MM.1S (cell line): ENCODE results near the gene IER5.

ENCODE experiments used
- DNase-seq: peaks from one replicate; pipeline ENCODE4 v3.0.0-alpha.2; 2015
- H2AFZ ChIP-seq: fragments of 300-600 bp; sonication (generic); 2 replicates; pipeline ENCODE4 v1.6.0; 2016; ENCODE audit warnings: antibody characterized with exemption, low read length
- H3F3A ChIP-seq: fragments of 300-600 bp; sonication (generic); 2 replicates; pipeline ENCODE4 v1.6.1; 2016; ENCODE audit warnings: mild to moderate bottlenecking, antibody characterized with exemption, low read length, moderate library complexity, mixed read lengths; ENCODE audit not compliant: insufficient read depth
- H3K27ac ChIP-seq: fragments of 300-600 bp; sonication (generic); 2 replicates; pipeline ENCODE4 v1.5.1; 2016; ENCODE audit warnings: mild to moderate bottlenecking, low read length
- H3K27me3 ChIP-seq: fragments of 300-600 bp; sonication (generic); replicated peaks from 2 replicates; pipeline ENCODE4 v1.6.0; 2016; ENCODE audit warnings: low read length; ENCODE audit not compliant: insufficient read depth
- H3K36me3 ChIP-seq: fragments of 300-600 bp; sonication (generic); replicated peaks from 2 replicates; pipeline ENCODE4 v1.6.1; 2016; ENCODE audit warnings: mild to moderate bottlenecking, low read length, mixed read lengths; ENCODE audit not compliant: insufficient read depth
- H3K4me1 ChIP-seq: fragments of 300-600 bp; sonication (generic); 2 replicates; pipeline ENCODE4 v1.6.1; 2016; ENCODE audit warnings: low read length, mixed read lengths
- H3K4me2 ChIP-seq: fragments of 300-600 bp; sonication (generic); 2 replicates; pipeline ENCODE4 v1.6.0; 2016; ENCODE audit warnings: low read depth, low read length
- H3K4me3 ChIP-seq: fragments of 300-600 bp; sonication (generic); 2 replicates; pipeline ENCODE4 v1.5.1; 2016; ENCODE audit warnings: low read length, mixed read lengths
- H3K79me2 ChIP-seq: fragments of 300-600 bp; sonication (generic); 2 replicates; pipeline ENCODE4 v1.6.1; 2016; ENCODE audit warnings: mixed run types, low read length, mixed read lengths
- H3K9ac ChIP-seq: fragments of 300-600 bp; sonication (generic); 2 replicates; pipeline ENCODE4 v1.6.1; 2016; ENCODE audit warnings: low read length, mixed read lengths
- H3K9me2 ChIP-seq: fragments of 300-600 bp; sonication (generic); replicated peaks from 2 replicates; pipeline ENCODE4 v1.6.1; 2016; ENCODE audit warnings: mild to moderate bottlenecking, low read length, mixed read lengths; ENCODE audit not compliant: insufficient read depth
- H3K9me3 ChIP-seq: fragments of 300-600 bp; sonication (generic); replicated peaks from 2 replicates; pipeline ENCODE4 v1.6.1; 2016; ENCODE audit warnings: mild to moderate bottlenecking, low read length, mixed read lengths; ENCODE audit not compliant: insufficient read depth
- H4K20me1 ChIP-seq: fragments of 300-600 bp; sonication (generic); 2 replicates; pipeline ENCODE4 v1.6.1; 2016; ENCODE audit warnings: mild to moderate bottlenecking, low read length, moderate library complexity, mixed read lengths; ENCODE audit not compliant: insufficient read depth
- CTCF ChIP-seq: fragments of 300-600 bp; sonication (generic); IDR thresholded peaks from 2 replicates; pipeline ENCODE4 v1.5.1; 2016; ENCODE audit warnings: antibody characterized with exemption, low read length, mixed read lengths
- EZH2 ChIP-seq: fragments of 300-600 bp; sonication (generic); optimal IDR thresholded peaks from 2 replicates; pipeline ENCODE3; 2017; ENCODE audit warnings: low read depth, mild to moderate bottlenecking, antibody characterized with exemption, low read length, mixed read lengths
- EZH2phosphoT487 ChIP-seq: fragments of 300-600 bp; sonication (generic); IDR thresholded peaks from 2 replicates; pipeline ENCODE4 v1.6.1; 2018; ENCODE audit warnings: antibody characterized with exemption, low read length

IER5 gene

GRCh38 chr1:181126289-181126688 lies 37.8 kb downstream of the IER5 start:
- Histone ChIP-seq H3K27ac (no peak overlapping the region), H3K9me2 (no peaks in the 10 kb centered on the region), H4K20me1 (no peaks in the 10 kb centered on the region), H3K9me3 (no peaks in the 10 kb centered on the region), H3K9ac (no peak overlapping the region), H3K79me2 (no peaks in the 10 kb centered on the region), H2AFZ (no peak overlapping the region), H3K27me3 (no peaks in the 10 kb centered on the region), H3K36me3 (no peaks in the 10 kb centered on the region), H3K4me2 (no peak overlapping the region), H3K4me1 (peaks cover 46% of the 10 kb centered on the region), H3K4me3 (no peak overlapping the region), H3F3A (peaks cover 8% of the 10 kb centered on the region; the same call in 1 of the 2 replicates)
- no peak for DNase-seq
- no peak for TF ChIP-seq CTCF
- TF ChIP-seq EZH2phosphoT487, result no peak
- TF ChIP-seq EZH2, result no peak

- H4K20me1 ChIP-seq, result no peaks in the 10 kb centered on the region
- H3K27me3 ChIP-seq, result no peaks in the 10 kb centered on the region
- H3K79me2 ChIP-seq, result no peaks in the 10 kb centered on the region
- no peak overlapping the region for H3K4me2 ChIP-seq
- H3K4me1 ChIP-seq, result peaks cover 53% of the 10 kb centered on the region
- no peaks in the 10 kb centered on the region for H3K36me3 ChIP-seq
- no peak overlapping the region for H3K9ac ChIP-seq
- peak; percentile 68 for DNase-seq
- TF ChIP-seq CTCF (no peak), EZH2 (no peak), EZH2phosphoT487 (no peak)
- no peaks in the 10 kb centered on the region for H3K9me2 ChIP-seq
- peaks cover 13% of the 10 kb centered on the region; the same call in 1 of the 2 replicates for H3F3A ChIP-seq
- no peaks in the 10 kb centered on the region for H3K9me3 ChIP-seq
- peak overlapping the region; percentile 6; the same call in 1 of the 2 replicates for H3K27ac ChIP-seq
- peak overlapping the region; percentile 23; the same call in 1 of the 2 replicates for H2AFZ ChIP-seq
- no peak overlapping the region for H3K4me3 ChIP-seq
Observed at GRCh38 chr1:181126871-181127587, 38.5 kb downstream of the IER5 start.

GRCh38 chr1:181127898-181128453 lies 39.5 kb downstream of the IER5 start:
- no peaks in the 10 kb centered on the region for H3K9me2 ChIP-seq
- H3K9me3 ChIP-seq, result no peaks in the 10 kb centered on the region
- H3K27ac ChIP-seq, result peak overlapping the region; percentile 79; the same call in 1 of the 2 replicates
- H2AFZ ChIP-seq, result peak overlapping the region; percentile 82; the same call in 1 of the 2 replicates
- H3K36me3 ChIP-seq, result no peaks in the 10 kb centered on the region
- H3K4me2 ChIP-seq, result peak overlapping the region; percentile 79; the same call in 1 of the 2 replicates
- H3K79me2 ChIP-seq, result no peaks in the 10 kb centered on the region
- TF ChIP-seq EZH2phosphoT487, result no peak
- no peak for TF ChIP-seq CTCF
- TF ChIP-seq EZH2, result no peak
- H3K9ac ChIP-seq, result no peak overlapping the region
- DNase-seq, result no peak
- H3K4me1 ChIP-seq, result peaks cover 55% of the 10 kb centered on the region
- no peak overlapping the region for H3K4me3 ChIP-seq
- no peaks in the 10 kb centered on the region for H3K27me3 ChIP-seq
- H4K20me1 ChIP-seq, result no peaks in the 10 kb centered on the region
- H3F3A ChIP-seq, result peaks cover 13% of the 10 kb centered on the region; the same call in 1 of the 2 replicates
